ENCODE results near the gene SLC7A5. TPM values are rescaled to one million over a fixed set of nuclear protein-coding genes. Genes with fewer than 3 reads are reported as not detected.
"Not testable (repeated sequence)": the region's sequence is repeated elsewhere in the genome, so short reads cannot be mapped to it uniquely, and the experiment has no call there.

The SLC7A5 gene
- total RNA-seq, 1 donor from 2014 or later = 13.5 TPM

DNA sequence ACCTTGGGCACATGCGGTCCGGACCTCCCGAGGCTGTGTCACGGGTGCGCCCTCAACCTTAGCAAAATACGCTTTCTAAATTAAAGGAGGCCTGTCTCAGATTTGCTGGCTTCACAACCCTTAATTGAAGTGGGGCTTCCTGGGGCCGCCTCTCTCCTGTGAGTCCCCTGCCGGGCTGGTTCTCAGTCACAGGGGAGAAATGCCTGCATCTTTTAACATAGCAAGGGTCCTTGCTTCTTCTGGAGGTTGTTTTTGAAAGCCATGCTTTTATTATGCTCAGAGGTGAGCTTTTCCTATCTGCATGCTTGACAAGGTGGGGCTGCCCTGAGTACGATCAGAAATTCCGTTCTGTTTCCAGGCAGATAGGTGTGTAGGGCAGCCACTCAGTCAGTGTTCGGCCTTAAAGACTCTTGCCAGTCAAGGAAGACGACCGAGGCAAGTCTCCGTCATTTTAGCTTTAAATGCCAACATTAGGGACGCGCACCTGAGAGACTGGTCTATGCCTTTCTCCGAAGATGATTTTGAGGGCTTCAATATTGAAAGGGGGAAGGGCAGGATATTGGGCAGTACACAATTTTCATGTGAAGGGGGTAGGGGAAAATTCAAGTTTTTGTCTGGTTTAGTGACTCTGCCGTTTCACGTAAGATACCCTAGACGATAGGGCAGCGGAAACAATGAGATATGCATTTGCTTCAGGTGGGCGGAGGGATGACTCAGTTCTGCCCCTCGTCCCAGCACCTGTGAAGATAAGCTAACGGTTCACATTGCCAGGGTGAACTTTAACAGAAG lies 5.5 kb upstream of the SLC7A5 start:
- DNase-seq = no peak
- TF ChIP-seq, protein P1, sequence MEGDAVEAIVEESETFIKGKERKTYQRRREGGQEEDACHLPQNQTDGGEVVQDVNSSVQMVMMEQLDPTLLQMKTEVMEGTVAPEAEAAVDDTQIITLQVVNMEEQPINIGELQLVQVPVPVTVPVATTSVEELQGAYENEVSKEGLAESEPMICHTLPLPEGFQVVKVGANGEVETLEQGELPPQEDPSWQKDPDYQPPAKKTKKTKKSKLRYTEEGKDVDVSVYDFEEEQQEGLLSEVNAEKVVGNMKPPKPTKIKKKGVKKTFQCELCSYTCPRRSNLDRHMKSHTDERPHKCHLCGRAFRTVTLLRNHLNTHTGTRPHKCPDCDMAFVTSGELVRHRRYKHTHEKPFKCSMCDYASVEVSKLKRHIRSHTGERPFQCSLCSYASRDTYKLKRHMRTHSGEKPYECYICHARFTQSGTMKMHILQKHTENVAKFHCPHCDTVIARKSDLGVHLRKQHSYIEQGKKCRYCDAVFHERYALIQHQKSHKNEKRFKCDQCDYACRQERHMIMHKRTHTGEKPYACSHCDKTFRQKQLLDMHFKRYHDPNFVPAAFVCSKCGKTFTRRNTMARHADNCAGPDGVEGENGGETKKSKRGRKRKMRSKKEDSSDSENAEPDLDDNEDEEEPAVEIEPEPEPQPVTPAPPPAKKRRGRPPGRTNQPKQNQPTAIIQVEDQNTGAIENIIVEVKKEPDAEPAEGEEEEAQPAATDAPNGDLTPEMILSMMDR (IDR thresholded peaks at IDR 0.05) = no peak
- Histone ChIP-seq H3K27ac (no peak overlapping the region), H3K9me3 (no peaks in the 10 kb centered on the region), H3K36me3 (no peaks in the 10 kb centered on the region), H3K4me3 (no peak overlapping the region), H3K4me1 (peaks cover 10% of the 10 kb centered on the region), H3K27me3 (peaks cover 12% of the 10 kb centered on the region)
- no peak for ATAC-seq
- intact Hi-C loops (cut with DNase I) = loop anchor here (5.0 kb wide), 1 partner anchor 98 kb away; no protein-coding TSS in a partner anchor

DNA sequence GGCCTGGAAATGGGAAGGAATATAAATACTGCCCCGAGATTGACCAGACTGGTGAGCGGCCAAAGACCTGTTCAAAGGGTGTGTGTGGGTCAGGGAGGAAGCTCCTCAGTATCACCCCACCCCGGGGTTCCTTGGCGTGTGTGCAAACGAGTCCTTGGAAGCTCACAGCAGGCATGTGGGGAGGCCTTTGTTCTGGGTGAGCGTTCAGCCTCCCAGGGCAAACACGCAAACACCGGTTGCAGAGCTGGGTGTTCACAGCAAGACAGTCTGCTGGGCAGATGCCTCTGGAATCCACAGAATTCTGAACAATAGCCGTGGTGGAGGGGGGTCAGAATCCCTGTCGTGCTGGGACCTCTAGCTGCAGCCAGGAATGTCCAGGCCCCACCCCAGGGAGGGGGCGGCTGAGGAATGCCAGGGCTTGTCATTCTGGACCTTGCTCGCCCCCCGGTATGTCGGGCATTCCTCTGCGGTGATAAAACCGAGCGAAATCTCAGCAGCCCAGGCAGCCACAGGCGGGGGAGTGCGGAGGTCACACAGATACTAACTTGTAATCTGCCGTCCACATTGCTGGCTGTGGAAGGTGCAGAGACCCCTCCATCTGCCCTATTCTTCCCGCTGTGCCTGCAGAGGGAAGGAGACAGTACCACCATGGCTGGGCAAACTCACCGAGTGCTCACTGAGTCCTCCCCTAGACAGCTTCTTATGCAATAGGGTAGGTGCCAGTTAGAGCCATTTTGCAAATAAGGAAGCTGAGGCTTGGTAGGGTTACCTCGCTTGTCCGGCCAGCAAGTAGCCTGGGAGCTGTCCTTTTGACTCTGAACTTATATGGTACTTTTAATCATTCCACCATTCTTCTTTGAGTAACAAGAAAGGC lies 1.3 kb upstream of the SLC7A5 start:
- H3K9me3 ChIP-seq, H3K4me3 ChIP-seq, ATAC-seq, DNase-seq, H3K27me3 ChIP-seq, H3K36me3 ChIP-seq: not testable (repeated sequence)
- intact Hi-C loops (cut with DNase I) = loop anchor here (5.0 kb wide), 1 partner anchor 93 kb away; no protein-coding TSS in a partner anchor
- peak overlapping the region; percentile 63 for H3K27ac ChIP-seq
- H3K4me1 ChIP-seq = peaks cover 20% of the 10 kb centered on the region

DNA sequence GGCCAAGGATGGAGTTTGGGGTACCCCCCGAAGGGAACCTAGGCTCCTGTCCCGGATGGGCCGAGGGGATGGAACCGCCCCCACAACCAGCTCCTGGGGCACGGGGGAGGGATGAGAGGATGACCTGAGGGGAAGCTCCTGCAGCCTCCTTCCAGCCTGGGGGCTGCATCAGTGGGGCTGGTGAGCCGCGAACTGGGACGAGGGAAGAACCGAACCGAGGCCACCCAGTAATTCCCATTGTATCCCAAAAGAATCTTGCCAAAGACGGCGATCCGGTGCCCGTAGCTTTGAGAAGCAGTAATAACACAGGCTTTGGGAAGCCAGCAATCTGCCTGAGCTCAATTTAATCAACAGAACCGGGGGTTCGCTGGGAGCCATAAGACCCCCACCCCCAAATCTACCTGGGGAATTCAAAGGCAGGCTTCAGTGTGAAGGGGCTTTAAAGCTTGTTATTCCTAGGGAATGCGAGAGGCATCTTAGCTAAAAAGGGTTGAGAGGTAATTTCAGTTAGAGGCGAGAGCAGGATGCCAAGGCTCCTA lies 641 bp upstream of the SLC7A5 start:
- not testable (repeated sequence) for H3K27ac ChIP-seq, H3K36me3 ChIP-seq, H3K27me3 ChIP-seq, DNase-seq, H3K9me3 ChIP-seq, H3K4me3 ChIP-seq, ATAC-seq
- peaks cover 20% of the 10 kb centered on the region for H3K4me1 ChIP-seq
- intact Hi-C loops (cut with DNase I) = loop anchor here (5.0 kb wide), 1 partner anchor 93 kb away; no protein-coding TSS in a partner anchor

DNA sequence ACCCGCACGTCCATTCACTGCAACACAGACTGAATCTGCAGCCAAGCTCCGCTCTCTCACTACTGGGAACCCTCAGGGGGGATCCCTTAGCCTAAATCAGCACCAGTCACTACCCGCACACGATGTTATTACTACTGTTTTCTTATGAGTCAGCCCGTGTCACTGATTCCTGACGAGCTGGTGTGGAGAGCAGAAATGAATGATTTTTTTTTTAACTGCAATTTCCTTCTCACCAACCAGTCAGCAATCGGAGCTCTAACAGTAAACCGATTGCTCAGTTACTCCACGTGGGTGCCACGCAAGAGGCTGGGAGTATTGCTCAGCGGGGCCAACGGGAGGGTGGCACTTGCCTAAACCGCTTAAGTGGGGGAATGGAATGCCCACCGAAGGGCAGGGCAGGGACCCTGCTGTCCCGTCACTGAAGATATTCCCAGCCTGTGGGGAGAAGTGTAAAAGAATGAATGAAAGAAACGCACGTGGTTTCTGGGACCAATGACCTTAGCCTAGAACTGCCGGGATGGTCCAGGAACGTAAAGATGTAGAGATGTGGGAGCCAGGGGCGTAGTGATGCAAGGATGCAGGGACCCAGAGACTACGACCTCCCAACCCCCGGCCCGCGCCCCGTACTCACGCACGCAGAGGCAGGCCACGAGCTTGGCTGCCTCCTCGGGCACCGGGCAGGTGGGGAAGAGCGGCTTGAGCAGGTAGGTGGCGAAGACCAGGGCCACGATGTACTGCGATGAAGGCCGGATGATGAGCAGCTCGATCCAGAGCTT lies 865 bp downstream of the SLC7A5 start:
- peak; percentile 18 for ATAC-seq
- H3K4me1 ChIP-seq = peaks cover 15% of the 10 kb centered on the region
- H3K36me3 ChIP-seq; H3K27me3 ChIP-seq; DNase-seq; H3K9me3 ChIP-seq; intact Hi-C loops (cut with DNase I): not testable (repeated sequence)
- H3K4me3 ChIP-seq = peak overlapping the region; percentile 56
- peak overlapping the region; percentile 32 for H3K27ac ChIP-seq

DNA sequence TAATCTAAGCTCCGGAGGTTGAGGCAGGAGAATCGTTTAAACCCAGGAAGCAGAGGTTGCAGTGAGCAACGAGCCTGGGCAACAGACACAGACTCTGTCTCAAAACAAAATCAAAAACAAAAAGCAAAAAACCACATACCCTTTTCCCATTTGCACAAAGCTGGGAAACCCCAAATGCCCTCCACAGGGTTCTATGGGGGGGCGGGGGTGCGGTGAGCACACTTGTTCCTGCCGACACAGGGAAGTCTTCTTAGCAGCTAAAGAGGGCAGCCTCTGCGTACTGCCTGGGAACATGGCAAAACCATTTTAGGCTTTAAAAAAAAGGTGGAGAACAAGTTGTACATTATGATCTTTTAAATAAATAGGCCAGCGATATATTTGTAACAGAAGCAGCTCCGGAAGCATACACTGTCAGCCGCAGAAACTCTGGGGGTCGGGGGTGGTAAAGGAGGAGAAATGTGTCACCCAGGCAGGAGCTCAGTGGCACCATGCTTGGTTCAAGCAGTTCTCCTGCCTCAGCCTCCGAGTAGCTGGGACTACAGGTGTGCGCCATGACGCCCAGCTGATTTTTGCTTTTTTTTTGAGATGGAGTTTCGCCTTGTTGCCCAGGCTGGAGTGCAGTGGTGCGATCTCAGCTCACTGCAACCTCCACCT lies 3.3 kb downstream of the SLC7A5 start:
- H3K9me3 ChIP-seq; H3K36me3 ChIP-seq; H3K27me3 ChIP-seq; H3K27ac ChIP-seq; H3K4me3 ChIP-seq; intact Hi-C loops (cut with DNase I); DNase-seq; ATAC-seq: not testable (repeated sequence)
- H3K4me1 ChIP-seq = peaks cover 11% of the 10 kb centered on the region

DNA sequence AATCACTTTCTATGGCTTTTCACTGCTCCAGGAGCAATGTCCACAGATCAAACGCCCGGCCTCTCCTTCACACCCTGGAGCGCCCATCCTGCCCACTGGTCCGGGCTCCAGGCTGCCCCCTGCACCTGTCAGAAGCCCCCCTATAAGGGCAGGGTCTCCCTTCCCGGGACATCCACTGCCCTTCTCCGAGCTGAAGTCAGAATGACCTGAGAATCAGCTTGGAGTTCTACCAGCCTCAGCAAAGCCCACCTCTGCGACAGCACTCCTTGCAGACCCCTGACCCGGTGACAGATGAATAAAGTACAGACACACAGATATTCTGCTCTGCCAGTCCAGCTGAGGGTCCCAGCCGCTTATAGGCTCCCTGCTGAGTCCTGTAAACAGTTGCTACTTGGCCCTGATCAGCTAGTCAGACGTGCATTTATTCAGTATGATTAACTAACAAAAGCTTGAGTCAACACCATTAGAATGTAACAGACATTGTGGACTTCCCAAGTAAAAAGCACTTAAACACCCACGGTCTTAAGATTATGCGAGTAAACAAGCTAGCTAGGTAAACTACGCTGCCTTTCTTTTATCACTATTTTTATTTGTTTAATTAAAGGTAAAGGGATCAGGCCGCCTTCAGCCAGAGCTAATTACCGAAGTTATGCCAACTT lies 4.8 kb downstream of the SLC7A5 start:
- no peaks in the 10 kb centered on the region for H3K27me3 ChIP-seq
- no peaks in the 10 kb centered on the region for H3K36me3 ChIP-seq
- DNase-seq = no peak
- intact Hi-C loops (cut with DNase I) = no loop called here
- no peak for ATAC-seq
- no peak overlapping the region for H3K27ac ChIP-seq
- H3K4me1 ChIP-seq = peaks cover 11% of the 10 kb centered on the region
- TF ChIP-seq, protein P1 (IDR thresholded peaks at IDR 0.05) = no peak
- no peaks in the 10 kb centered on the region for H3K9me3 ChIP-seq
- no peak overlapping the region for H3K4me3 ChIP-seq

DNA sequence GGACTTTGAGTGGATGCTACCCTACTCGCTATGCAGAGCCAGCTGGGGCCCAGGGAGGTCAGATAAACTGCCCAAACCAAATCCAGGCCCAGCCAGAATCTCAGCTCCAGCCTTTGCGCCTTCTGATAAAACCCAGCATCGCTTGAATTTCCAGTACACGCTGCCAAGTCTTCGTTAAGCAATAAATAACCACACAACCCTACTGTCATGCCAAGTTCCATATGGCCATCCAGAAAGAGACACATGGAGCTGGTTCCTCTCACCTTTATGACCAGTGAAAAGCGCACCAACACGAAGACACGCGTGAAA lies 6.0 kb downstream of the SLC7A5 start:
- H3K4me1 ChIP-seq; H3K36me3 ChIP-seq; ATAC-seq; intact Hi-C loops (cut with DNase I); H3K27me3 ChIP-seq; DNase-seq; H3K4me3 ChIP-seq; H3K27ac ChIP-seq; H3K9me3 ChIP-seq: not testable (repeated sequence)

DNA sequence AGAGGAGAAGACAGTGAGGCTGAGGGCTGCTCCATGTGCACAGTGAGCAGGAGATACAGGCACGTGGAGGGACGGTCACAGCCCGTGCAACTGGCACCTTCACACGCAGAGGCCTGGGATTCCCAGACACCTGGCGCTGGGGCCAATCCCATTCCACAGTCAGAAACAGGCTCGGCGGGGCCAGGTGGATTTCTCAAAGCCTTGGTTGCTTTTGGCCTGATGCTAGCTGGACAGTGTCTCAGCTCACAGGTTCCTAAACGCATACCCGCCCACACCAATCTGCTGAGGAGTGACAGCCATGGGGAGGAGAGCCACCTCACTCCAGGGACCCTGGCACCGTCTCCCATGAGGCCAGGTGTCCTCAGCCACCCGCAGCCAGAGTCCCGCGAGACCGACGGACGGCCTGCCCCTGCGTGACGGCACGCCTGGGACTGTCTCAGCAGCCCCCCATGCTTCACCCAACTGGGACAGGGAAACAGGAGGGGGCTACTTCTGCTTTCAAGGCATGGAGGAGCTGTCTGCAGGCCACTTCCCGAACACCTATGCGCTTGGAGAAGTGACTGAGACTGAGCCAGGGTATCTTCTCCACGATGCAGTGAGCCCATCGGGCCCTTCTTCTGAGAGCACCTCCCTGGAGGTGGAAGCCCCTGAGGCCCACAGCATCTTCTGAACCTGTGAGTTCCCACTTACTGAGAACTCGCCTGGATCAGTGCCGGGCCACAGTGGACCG lies 6.5 kb downstream of the SLC7A5 start:
- H3K27ac ChIP-seq; H3K9me3 ChIP-seq; ATAC-seq; H3K27me3 ChIP-seq; intact Hi-C loops (cut with DNase I); H3K4me1 ChIP-seq; DNase-seq; H3K4me3 ChIP-seq; H3K36me3 ChIP-seq: not testable (repeated sequence)

DNA sequence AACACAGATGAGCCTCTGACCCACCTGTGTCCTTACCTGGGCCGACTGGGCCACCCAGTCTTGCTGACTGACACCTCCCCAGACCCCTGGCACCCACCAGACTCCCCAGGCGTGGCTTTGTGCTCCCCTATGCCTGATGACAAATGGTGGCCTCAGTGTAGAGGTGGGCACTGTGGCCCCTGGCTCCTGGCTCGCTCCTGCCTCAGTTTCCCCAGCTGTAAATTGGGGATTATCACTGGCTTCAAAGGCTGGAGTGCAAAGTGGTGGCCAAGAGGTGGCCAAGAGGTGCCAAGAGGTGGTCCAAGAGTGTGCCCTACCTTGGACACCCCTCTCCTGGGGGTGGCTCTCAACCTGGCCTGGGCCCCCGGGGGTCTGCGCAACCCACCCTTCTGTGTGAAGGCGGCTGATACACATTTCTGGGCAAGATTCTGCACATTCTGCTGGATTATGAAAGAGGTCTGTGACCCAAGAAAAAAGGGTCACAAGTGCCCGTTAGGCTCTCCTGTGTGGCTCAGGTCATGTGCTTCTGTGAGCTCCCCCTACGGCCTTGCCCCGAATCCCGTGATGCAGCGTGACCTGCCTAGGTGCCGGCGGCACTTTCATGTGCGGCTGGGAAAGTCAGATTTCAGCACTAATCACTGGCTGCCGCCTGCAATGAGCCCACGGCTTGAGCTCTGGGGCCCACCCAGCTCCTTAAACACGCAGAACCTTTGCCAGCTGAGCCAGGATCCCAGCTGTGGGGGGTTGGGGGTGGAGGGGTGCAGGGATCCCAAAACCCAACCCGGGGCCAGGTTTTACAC lies 7.8 kb downstream of the SLC7A5 start:
- DNase-seq; H3K36me3 ChIP-seq; H3K9me3 ChIP-seq; intact Hi-C loops (cut with DNase I); H3K4me1 ChIP-seq; H3K27ac ChIP-seq; H3K27me3 ChIP-seq; H3K4me3 ChIP-seq: not testable (repeated sequence)
- peak; percentile 6 for ATAC-seq
